HPDE6-E6E7 (cell line): ENCODE measurements around the gene PHF2.

Experiments
- DNase-seq: peaks from one replicate; pipeline ENCODE4 v3.0.0; 2011; ENCODE audit warnings: missing footprints; ENCODE audit errors: extremely low spot score

Gene PHF2

DNA sequence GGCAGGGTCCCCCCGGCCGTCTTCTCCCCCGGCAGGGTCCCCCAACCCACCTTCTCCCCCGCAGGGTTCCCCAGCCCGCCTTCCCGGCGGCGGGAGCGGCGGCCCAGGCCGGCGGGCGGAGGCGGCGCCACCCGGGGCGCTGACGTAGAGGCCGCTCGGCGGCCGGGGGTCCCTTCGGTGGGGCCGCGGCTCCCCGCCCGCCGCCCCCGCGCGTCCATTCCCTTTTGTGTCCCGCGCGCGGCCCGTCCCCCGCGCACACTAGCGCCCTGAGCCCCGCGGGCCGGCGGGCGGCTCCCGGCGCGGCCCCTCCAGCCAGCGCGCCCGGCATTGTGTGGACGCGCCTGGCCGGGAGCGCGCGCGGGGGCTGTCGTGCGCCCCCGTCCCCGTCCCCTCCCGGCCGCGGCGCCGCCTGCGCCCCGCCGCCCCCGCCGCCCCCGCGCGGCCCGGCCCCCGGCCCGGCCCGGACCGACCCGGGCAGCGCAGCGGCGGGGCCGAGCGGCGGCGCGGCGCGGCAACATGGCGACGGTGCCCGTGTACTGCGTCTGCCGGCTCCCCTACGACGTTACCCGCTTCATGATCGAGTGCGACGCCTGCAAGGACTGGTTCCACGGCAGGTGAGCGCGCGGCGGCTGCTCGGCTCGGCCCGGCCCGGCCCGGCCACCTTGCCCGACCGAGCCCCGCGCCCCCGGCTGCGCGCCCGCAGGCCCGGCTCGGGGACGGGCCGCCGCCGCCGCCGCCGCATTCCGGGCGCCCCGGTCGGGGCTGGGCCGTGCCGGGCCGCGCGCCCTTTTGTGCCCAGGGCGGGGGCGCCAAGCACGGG is at the start of gene PHF2:
TSS of gene PHF2 (plus strand) at position 327 of the 820 bp plus-strand sequence. CDS start at position 517, 190 bp downstream.
- DNase-seq, result peak; percentile 29

- no peak for DNase-seq
These were observed 45.0 kb upstream of the PHF2 start for GRCh38 chr9:93531374-93531773.

DNA sequence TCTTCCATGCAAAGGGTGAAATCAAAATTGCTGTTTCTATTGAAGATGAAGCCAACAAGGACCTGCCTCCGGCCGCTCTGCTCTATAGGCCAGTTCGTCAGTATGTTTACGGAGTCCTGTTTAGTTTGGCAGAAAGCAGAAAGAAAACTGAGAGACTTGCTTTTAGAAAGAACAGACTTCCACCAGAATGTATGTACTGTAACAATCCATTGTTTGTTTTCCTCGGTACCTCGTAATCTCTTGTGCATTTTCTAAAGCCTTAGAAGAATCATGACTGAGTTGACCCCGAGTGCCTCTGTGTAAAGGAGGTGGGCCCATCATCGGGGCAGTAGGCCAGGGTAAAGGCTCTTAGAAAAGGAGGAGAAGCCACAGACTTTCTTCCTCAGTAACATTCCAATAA is 44.2 kb upstream of the PHF2 start:
- no peak for DNase-seq

DNA sequence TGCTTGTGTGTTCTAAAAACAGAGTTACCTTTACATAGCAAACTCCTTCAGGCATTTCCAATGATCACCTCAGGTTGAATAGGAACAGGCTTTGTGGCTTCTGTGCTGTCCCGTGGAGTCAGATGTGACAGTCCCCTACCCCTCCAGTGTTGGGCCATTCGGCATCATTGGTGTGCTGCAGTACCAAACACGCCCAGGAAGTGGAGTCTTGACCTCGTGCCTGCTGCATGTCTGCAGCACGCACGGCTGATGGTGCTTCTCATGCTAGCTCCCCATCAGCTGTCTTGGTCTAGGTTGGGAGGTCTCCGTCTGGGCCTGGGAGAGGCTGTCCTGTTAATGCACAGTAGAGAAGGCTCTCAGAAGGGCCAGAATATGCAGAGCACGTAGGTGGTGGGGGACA is 42.5 kb upstream of the PHF2 start:
- DNase-seq, result no peak

- no peak for DNase-seq
These were observed 40.2 kb upstream of the PHF2 start for GRCh38 chr9:93536167-93536566.

- DNase-seq, result no peak
These were observed 39.5 kb upstream of the PHF2 start for GRCh38 chr9:93536874-93537273.

GRCh38 chr9:93540305-93540704 is 36.1 kb upstream of the PHF2 start:
- DNase-seq, result no peak

DNA sequence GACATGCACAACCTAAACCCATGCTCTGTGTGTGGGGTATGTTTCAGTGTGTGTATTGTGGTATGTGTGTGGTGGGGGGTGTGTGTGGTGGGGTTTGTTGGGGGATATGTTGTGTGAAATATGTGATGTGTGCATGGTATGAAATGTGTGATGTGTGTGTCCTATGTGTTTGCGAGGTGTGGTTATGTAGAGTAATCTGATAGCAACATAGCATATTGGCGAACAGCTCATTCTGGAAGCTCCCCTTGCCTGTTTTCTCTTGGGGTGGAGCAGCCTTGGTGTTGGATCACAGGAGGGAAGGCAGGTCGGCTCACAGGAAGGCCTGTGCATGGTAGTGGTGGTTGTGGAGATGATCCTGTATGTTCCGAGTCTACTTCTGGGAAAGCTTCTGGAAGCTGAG is 35.4 kb upstream of the PHF2 start:
- DNase-seq, result no peak

DNA sequence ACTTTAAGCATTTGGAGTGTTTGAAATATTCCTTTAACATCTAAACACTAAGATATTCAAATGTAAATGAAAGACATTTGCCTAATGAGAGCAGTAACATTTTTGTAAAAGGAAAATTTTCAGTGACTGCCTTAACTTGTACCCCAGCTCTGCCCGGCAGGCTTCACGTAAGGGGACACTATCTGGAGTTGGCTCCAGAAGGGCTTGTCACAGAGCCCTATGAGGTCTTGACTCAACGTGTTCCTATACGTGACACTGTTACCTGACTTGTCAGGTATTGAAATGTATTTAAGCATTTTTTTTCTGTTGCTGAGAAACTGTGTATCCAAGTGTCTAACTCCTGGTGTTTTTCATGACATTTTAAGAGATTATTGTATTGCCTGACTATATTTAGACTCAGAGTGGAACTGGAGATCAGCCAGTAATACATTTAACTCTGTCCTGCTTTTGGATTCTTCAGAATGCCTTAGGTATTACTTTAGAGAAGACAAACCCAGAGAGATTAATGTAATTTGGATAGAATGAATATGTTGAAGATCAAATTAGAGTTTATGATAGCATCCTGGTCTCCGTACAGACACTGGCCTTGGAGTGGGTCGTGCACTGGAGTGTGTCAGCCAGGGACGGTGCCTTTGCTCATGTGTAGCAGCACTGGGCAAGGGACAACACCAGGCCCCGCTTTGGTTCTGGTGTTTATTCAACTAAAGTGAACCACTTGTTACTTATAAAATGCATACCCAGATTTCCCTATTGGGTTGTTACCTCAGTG is 34.6 kb upstream of the PHF2 start:
- no peak for DNase-seq

GRCh38 chr9:93543117-93543516 is 33.3 kb upstream of the PHF2 start:
- no peak for DNase-seq

- DNase-seq, result no peak
These were observed 30.0 kb upstream of the PHF2 start for GRCh38 chr9:93546356-93546755.

- DNase-seq, result no peak
These were observed 26.8 kb upstream of the PHF2 start for GRCh38 chr9:93549611-93550010.

- DNase-seq, result no peak
These were observed 23.5 kb upstream of the PHF2 start for GRCh38 chr9:93552923-93553322.

DNA sequence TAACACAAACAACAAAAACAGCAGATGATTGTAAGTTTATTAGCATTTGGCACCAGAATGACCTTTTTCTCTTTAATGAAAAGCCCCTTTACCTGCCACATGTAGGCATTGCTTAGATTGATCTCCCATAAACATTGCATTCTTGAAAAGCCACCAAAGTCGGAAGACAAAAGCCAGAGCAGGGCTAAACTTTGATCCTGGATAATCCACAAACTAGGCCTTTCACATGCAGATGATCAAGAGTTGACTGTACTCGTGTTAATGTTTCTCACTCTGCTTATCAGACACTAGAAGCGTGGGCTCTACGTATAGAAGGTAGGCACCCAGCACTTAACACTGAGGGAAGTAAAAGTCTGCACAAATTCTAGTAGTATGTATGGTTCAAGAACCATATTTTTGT is 21.0 kb upstream of the PHF2 start:
- DNase-seq, result no peak

DNA sequence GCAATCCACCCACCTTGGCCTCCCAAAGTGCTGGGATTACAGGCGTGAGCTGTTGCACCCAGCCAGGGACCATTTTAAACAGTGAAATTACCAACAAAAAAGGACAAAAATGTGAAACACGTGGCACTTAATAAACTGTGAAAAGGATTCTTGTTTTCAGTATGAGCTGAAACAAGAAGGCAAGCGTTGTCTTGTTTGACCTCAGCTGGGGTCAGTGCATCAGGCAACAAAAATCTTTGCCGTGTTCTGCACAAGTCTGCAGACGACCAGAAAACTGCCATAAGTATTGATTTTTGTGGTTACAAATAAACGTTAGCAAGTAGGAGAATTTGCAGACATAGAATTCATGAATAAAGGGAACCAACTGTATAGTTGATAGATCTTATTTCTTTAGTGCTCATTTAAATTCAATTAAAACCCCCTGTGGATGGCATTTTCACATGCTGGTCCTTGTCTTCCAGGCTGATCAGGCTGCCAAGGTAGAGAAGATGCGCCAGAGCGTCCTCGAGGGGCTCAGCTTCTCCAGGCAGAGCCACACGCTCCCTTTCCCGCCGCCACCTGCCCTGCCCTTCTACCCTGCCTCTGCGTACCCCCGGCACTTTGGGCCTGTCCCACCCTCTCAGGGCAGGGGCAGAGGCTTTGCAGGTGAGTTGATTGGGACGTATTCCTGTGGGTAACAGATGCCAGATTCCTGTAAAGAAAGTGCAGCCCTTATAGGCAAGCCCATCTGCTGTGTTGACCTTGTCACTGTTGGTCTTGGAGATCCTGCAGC is 18.8 kb upstream of the PHF2 start:
- no peak for DNase-seq

GRCh38 chr9:93558503-93558902 is 17.9 kb upstream of the PHF2 start:
- DNase-seq, result no peak

DNA sequence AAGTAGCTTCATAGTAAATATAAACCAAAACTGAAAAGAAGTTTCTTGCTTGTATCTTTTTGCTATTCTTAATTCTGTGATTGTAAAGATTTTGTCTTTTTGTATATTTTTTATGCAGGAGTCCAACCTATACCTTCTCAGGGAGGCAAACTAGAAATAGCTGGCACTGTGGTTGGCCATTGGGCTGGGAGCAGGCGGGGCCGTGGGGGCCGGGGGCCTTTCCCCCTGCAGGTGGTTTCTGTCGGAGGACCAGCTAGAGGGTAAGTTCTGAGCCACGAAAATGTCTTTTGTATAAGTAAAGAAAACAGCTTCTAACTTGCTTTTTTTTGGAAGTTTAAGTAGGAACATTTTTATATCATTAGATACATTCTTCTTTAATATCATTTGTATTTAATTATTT is 15.4 kb upstream of the PHF2 start:
- no peak for DNase-seq

- no peak for DNase-seq
These were observed 14.2 kb upstream of the PHF2 start for GRCh38 chr9:93562157-93562556.

DNA sequence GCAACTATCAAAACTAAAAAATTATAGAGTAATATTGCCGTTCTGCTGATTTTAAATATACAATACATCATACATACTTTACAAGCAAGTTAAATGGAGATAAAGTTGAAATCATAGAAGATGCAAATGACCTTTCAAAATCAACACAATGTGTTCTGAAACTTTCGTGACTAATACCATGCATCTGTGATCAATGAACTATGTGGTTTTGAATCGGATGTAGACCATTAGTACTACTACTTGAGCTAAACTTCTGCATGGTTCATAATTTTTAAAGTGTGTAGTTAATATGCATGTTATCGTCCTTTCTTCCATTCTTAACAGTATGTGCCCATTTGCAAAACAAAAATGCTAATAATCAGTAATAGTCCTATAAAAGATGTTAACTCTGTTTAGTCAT is 11.3 kb upstream of the PHF2 start:
- no peak for DNase-seq

GRCh38 chr9:93566408-93567270 is 9.7 kb upstream of the PHF2 start:
- peak; percentile 95 for DNase-seq

- no peak for DNase-seq
These were observed 9.0 kb upstream of the PHF2 start for GRCh38 chr9:93567271-93567959.
